ENCODE results near the gene HPRT1. TPM values are rescaled to one million over a fixed set of nuclear protein-coding genes. Genes with fewer than 3 reads are reported as not detected.

Gene HPRT1
- total RNA-seq, 2 experiments from 2014 or later, result 14.5 to 101 TPM

DNA sequence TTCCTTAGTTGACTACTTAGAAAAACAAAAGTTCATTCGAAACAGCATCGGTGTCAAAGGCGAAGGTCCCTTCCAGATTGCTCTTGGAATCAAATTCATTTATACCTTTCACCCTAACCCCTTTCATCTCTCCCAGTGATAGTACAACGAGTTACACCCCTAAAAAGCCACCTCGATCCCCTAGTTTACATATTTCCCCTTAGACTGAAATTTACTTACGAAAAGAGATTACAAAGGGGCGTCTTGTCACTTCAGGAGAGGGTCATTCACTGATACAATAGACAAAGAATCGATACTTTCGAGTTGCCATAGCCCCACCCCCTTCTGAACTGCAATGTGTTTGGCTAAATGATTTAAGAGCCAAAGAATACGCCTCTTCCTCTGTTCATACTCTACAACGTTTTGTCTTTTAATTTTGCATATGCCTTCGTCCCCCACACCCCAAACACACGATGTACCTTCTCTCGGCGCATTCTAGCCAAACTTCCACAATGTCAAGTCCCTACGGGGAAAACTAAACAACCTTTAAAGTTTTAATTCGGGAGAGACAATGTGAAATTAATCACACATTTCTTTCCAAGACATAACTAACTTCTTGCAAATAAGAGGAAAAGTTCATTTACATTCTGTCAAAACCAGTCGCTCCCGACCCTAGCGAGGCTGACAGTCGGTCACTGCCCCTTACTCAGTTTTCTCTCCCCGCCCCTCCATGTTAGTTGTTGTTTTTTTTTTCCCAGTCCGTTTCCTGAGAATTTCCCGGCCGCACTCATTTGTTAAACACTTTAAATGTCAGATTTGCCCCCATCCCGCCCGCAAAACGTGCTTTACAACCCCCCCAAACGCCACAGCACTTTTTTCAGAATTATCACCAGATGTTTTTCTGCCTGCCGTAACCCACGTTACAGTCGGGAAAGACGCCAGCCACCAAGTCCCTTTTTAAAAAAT lies 88.6 kb downstream of the HPRT1 start:
- Histone ChIP-seq H3K9me2 (ENCODE audit: insufficient read depth, low read length) (no peaks in the 10 kb centered on the region), H3K27ac (ENCODE audit: low read depth, low read length, poor library complexity, severe bottlenecking) (peak overlapping the region; percentile 53), H3K4me2 (ENCODE audit: low read length) (peak overlapping the region; percentile 91), H3K4me3 (ENCODE audit: low read depth, low read length, poor library complexity, severe bottlenecking) (peak overlapping the region; percentile 72), H2AFZ (ENCODE audit: low read length) (peak overlapping the region; percentile 90), H3K79me2 (ENCODE audit: insufficient read depth, low read depth, low read length) (peaks cover 5% of the 10 kb centered on the region; the same call in 1 of the 2 replicates), H3K4me1 (ENCODE audit: insufficient read depth, low read length, poor library complexity, severe bottlenecking) (peaks cover 23% of the 10 kb centered on the region), H3K36me3 (ENCODE audit: insufficient read depth, low read length) (no peaks in the 10 kb centered on the region), H3K9me3 (ENCODE audit: low read length) (no peaks in the 10 kb centered on the region), H4K20me1 (ENCODE audit: insufficient read depth, low read length) (no peaks in the 10 kb centered on the region)
- ChIA-PET CTCF (ENCODE audit: unreplicated experiment) (no interaction called here), POLR2A (no interaction called here)
- TF ChIP-seq EZH2phosphoT487 (IDR thresholded peaks at IDR 0.05; ENCODE audit: borderline replicate concordance, low read depth, low read length), result no peak
- TF ChIP-seq, protein P1, sequence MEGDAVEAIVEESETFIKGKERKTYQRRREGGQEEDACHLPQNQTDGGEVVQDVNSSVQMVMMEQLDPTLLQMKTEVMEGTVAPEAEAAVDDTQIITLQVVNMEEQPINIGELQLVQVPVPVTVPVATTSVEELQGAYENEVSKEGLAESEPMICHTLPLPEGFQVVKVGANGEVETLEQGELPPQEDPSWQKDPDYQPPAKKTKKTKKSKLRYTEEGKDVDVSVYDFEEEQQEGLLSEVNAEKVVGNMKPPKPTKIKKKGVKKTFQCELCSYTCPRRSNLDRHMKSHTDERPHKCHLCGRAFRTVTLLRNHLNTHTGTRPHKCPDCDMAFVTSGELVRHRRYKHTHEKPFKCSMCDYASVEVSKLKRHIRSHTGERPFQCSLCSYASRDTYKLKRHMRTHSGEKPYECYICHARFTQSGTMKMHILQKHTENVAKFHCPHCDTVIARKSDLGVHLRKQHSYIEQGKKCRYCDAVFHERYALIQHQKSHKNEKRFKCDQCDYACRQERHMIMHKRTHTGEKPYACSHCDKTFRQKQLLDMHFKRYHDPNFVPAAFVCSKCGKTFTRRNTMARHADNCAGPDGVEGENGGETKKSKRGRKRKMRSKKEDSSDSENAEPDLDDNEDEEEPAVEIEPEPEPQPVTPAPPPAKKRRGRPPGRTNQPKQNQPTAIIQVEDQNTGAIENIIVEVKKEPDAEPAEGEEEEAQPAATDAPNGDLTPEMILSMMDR (conservative IDR thresholded peaks at IDR 0.05; ENCODE audit: low read length), result no peak
- intact Hi-C loops (cut with micrococcal nuclease; ENCODE audit: unreplicated experiment), result no loop called here
- DNase-seq (ENCODE audit: low spot score), result peak; percentile 16
- TSS peak; percentile 75 for BruUV-seq (replicated peaks)

Small RNA genes within 50 kb of the gene (microRNA-seq; reads per million reads assigned to microRNA genes)
- gene MIR424 (ENCODE audit: borderline replicate concordance) (3,771 reads per million, percentile 90 among the genes with 10 or more reads in this experiment), gene MIR450A1 (ENCODE audit: borderline replicate concordance) (not detected), gene MIR450A2 (ENCODE audit: borderline replicate concordance) (3.0 reads per million), gene MIR450B (ENCODE audit: borderline replicate concordance) (not detected), gene MIR503 (ENCODE audit: borderline replicate concordance) (229 reads per million, percentile 69 among the genes with 10 or more reads in this experiment), gene MIR542 (ENCODE audit: borderline replicate concordance) (14.4 reads per million, percentile 21 among the genes with 10 or more reads in this experiment)

Small RNA genes within 50 kb of the gene (small RNA-seq; reads per million reads assigned to genes)
- gene AC004383.1 (not detected), gene MIR450A1 (not detected), gene MIR450A2 (not detected), gene MIR450B (not detected), gene MIR503 (not detected), gene MIR542 (not detected)

Other genes starting within 250 kb of the HPRT1 start
- not detected in 2 replicates for gene CCDC160, start 223.0 kb upstream of the HPRT1 start, total RNA-seq (2014; rRNA removed; shearing (Covaris generic))
- not detected in 2 replicates for gene CCDC160, start 223.0 kb upstream of the HPRT1 start, total RNA-seq (2022)
- 24.6 and 28.2 TPM in 2 replicates for gene PHF6, start 86.9 kb upstream of the HPRT1 start, total RNA-seq (2014; rRNA removed; shearing (Covaris generic))
- 50.9 and 52.8 TPM in 2 replicates for gene PHF6, start 86.9 kb upstream of the HPRT1 start, total RNA-seq (2022)
- gene PLAC1, start 198.3 kb downstream of the HPRT1 start, total RNA-seq (2014; rRNA removed; shearing (Covaris generic)), result 0.28 TPM in 1 of 2 replicates, not detected in the other
- not detected in 2 replicates for gene PLAC1, start 198.3 kb downstream of the HPRT1 start, total RNA-seq (2022)

Data from OCI-LY7 (cell line).